Coronary artery (tissue), 2 donors: ENCODE measurements around the gene FANCC.

Source experiments
- DNase-seq: peaks from one replicate; pipeline ENCODE4 v3.0.0-alpha.2; 2017; ENCODE audit warnings: low spot score
- H3K27ac ChIP-seq, 2 donors: fragments of 200-600 bp; sonication (generic); one replicate each; pipeline ENCODE4 v1.5.1; 2016 to 2019
- H3K4me3 ChIP-seq: fragments of 200-600 bp; sonication (generic); 2 replicates; pipeline ENCODE4 v1.5.1; 2016; ENCODE audit warnings: mild to moderate bottlenecking, moderate library complexity
- CTCF ChIP-seq: fragments of 200-600 bp; sonication (generic); IDR thresholded peaks from one replicate; pipeline ENCODE4 v1.5.1; 2019; ENCODE audit warnings: antibody characterized with exemption

Gene FANCC

DNA sequence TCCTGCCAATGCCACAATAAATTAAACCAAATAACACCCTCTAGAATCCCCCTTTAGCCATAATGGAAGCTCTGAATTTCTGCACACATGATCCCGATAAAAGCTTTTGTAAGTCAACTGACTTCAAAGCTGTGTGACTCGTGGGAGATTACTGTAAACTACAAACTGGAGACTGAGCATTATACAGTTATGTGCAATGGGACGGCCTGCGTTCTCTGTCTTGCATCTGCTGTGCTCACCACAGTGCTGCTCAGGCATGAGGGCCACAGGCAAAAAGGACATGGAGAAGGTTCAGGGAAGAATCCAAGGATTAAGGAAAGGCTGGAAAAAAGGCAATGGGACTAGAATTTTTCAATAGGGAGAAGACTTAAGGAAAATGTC is 184.2 kb downstream of the FANCC start:
- H3K27ac ChIP-seq: no peak overlapping the region
- H3K4me3 ChIP-seq: no peak overlapping the region
- no peak for TF ChIP-seq CTCF
- no peak for DNase-seq

GRCh38 chr9:95132366-95133324 is 184.9 kb downstream of the FANCC start:
- TF ChIP-seq CTCF: no peak
- H3K4me3 ChIP-seq: no peak overlapping the region
- DNase-seq: no peak
- H3K27ac ChIP-seq: no peak overlapping the region

DNA sequence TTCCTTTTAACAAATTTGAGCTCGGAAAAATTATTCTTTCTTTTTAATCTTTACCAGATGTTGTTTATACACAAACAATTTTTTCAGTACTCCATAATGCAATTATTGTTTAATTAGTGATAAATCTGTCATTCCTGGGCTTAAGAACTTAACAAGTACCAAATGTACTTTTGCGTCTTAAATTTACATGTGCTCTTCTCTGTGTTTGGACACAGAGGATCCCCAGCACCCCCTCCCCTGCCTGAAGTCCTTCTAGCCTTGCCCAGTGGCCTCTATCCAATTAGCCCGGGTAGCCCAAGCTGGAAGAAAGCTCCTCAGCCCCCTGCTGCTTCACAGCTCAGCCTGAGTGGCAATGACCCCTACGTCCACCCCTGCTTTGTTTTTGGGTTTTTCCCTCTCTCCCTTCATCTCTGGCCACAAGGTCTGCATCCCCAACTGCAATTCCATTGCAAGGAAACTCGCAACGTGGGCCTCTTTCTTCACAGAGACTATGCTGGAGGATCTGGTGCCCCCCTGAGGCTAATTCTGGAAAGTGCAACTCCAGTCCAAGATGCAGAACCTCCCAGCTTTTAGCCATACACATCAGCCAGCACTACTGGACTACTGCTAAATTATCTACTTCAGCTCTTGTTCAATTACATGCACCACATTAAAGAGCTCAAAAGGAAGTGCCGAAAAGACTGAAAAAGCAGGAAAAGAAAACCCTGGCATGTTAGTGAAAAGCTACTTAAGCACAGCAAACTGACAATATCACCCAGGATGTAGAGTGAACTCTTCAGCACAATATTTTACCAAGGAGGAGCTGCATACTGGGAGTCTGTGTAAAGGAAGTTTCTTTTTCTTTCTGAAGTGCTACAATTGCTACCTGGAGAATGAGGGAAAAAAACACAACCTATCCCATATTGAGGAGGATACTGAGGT is 186.2 kb downstream of the FANCC start:
- DNase-seq: no peak
- peak; percentile 64 for TF ChIP-seq CTCF
- H3K27ac ChIP-seq: no peak overlapping the region
- H3K4me3 ChIP-seq: no peak overlapping the region

GRCh38 chr9:95130484-95130883 is 187.0 kb downstream of the FANCC start:
- H3K27ac ChIP-seq: no peak overlapping the region
- no peak for TF ChIP-seq CTCF
- no peak overlapping the region for H3K4me3 ChIP-seq
- no peak for DNase-seq

- TF ChIP-seq CTCF: no peak
- H3K4me3 ChIP-seq: no peak overlapping the region
- no peak for DNase-seq
- H3K27ac ChIP-seq: no peak overlapping the region
Measured at GRCh38 chr9:95129476-95130291, 187.8 kb downstream of the FANCC start.

DNA sequence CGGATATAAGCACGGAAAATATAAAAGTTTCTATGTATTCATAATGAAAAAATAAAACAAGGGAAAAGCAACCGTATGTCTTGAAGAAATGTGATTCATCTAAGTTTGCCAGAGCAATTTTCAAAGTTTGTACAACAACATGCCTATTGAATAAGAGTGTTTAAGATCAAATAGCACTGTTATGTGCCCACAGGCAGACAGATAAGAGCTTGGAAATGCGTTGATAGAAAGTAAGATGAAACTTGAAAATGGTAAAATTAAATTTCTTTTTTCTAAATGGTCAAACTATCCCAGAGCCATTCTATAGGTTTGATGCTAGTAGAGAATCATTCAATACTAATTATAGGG is 189.4 kb downstream of the FANCC start:
- H3K4me3 ChIP-seq: no peak overlapping the region
- no peak overlapping the region for H3K27ac ChIP-seq
- no peak for DNase-seq
- TF ChIP-seq CTCF: no peak
